T-helper 22 cell (primary cell): ENCODE measurements around the gene SMYD4.
"Not testable (repeated sequence)": the region's sequence is repeated elsewhere in the genome, so short reads cannot be mapped to it uniquely, and the experiment has no call there.

ENCODE experiments used
- DNase-seq: peaks from one replicate; pipeline ENCODE4 v3.0.0-alpha.2; 2020; ENCODE audit warnings: low read depth

SMYD4 gene

GRCh38 chr17:1783271-1783670 lies 46.4 kb downstream of the SMYD4 start:
- DNase-seq: no peak

DNA sequence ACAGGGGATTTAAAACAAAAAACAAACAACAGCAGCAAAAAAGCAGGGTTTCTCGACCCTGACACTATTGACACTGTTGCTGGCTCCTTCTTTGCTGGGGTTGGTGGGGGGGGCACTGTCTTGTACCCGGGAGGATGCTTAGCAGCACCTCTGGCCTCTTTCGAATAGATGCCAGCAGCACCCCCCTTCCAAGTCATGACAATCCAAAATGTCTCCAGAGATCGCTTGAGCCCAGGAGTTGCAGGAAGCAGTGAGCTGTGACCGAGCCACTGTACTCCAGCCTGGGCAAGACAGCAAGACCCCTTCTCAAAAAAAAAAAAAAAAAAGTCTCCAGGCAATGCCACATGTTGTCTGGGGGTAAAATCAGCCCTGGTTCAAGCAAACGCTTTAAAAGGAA lies 47.5 kb downstream of the SMYD4 start:
- DNase-seq: no peak

DNA sequence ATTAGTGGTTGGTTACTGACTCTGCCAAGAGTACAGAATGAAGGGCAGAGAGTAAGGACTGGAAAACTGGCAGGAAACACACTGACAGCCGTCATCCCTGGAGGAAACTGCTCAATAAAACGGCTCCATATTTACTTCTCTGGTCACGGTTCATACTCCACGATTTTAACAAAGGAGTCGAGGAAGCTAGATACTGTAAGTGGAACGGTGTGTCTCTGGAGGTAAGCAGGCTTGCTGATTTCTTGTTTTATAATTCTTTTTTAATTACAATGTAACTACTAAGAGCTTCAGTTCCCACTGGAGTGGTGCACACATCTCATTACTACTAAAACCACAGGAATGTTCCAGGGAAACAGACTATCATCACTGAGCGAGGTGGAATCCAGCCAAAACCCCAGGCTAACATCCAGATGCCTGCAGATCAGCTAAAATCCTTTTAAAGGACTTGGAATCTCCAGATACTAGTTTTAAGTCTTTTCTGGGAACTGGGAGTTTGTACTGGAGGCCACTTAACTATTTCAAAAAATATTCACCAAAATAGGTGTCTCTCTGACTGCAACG lies 50.1 kb downstream of the SMYD4 start:
- DNase-seq: no peak

DNA sequence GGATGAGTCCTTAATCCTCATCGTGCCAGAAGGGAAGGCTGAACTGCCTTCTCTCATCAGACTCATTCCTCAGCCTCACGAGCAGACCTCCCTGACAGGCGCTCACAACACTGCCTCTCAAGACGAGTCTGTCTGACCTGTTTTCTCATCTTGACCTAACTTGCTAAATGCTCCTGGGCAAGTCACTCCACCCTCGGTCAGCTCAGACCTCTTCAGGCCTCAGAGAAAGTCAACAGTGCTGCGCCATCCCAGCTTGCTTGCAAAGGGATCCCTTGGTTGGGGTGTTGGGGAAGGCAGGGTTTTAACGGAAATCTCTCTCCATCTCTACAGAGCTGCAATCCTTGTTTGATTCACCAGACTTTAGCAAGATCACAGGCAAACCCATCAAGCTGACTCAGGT lies 52.8 kb downstream of the SMYD4 start:
- no peak for DNase-seq

GRCh38 chr17:1776328-1776727 lies 53.4 kb downstream of the SMYD4 start:
- no peak for DNase-seq

DNA sequence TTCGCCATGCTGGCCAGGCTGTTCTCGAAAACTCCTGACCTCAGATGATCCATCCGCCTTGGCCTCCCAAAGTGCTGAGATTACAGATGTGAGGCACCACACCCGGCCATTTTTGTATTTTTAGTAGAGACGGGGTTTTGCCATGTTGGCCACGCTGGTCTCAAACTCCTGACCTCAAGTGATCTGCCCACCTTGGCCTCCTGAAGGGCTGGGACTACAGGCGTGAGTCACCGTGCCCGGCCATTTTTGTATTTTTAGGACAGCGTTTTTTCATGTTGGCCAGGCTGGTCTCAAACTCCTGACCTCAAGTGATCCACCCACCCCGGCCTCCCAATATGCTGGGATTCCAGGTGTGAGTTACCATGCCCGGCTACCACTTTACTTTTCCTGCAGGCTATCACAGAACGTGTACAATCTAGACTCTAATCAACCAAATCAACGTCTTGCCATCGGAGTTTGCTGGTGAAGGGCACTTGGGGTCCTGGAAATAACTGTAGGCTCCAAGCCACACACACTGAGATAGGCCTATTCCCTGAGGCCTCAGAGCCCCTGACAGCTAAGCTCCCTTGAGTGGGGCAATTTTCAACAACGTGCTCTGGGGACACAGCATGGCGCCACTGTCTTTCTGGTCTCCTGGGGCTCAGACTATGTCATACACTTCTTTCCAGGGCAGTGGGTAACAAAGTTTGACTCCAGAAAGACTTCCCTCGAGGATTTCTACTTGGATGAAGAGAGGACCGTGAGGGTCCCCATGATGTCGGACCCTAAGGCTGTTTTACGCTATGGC lies 55.1 kb downstream of the SMYD4 start:
- no peak for DNase-seq

DNA sequence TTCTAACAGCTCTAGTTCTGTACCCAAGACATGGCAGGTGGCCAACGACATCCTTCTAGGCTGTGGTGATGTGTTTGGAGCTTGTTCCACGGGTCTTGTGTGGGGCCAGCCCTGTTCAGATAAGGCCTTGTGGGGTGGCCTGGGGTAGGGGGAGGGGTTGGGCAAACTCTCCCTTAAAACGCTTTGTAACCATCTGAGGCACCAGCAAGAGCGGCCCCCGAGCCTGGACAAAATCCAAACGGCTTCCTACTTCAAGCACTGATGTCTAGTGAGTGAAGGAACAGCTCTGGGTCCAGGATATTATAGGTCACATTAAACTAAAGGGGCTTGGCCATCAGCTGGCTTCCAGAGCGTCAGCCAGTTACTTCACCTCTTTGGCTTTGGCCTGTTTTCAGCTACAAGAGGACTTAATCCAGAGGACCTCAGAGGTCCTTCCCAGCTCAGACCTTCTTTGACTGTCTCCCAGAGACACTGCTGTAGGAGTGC lies 56.0 kb downstream of the SMYD4 start:
- no peak for DNase-seq

- DNase-seq: not testable (repeated sequence)
Observed at GRCh38 chr17:1773000-1773695, 56.6 kb downstream of the SMYD4 start.

DNA sequence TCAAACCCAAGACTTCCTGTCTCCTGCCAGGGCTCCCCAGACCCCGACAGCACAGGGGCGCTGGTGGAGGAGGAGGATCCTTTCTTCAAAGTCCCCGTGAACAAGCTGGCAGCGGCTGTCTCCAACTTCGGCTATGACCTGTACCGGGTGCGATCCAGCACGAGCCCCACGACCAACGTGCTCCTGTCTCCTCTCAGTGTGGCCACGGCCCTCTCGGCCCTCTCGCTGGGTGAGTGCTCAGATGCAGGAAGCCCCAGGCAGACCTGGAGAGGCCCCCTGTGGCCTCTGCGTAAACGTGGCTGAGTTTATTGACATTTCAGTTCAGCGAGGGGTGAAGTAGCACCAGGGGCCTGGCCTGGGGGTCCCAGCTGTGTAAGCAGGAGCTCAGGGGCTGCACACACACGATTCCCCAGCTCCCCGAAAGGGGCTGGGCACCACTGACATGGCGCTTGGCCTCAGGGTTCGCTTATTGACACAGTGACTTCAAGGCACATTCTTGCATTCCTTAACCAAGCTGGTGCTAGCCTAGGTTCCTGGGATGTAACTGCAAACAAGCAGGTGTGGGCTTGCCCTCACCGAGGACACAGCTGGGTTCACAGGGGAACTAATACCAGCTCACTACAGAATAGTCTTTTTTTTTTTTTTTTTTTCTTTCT lies 59.8 kb downstream of the SMYD4 start:
- no peak for DNase-seq

- DNase-seq: no peak
Observed at GRCh38 chr17:1767358-1767757, 62.3 kb downstream of the SMYD4 start.

DNA sequence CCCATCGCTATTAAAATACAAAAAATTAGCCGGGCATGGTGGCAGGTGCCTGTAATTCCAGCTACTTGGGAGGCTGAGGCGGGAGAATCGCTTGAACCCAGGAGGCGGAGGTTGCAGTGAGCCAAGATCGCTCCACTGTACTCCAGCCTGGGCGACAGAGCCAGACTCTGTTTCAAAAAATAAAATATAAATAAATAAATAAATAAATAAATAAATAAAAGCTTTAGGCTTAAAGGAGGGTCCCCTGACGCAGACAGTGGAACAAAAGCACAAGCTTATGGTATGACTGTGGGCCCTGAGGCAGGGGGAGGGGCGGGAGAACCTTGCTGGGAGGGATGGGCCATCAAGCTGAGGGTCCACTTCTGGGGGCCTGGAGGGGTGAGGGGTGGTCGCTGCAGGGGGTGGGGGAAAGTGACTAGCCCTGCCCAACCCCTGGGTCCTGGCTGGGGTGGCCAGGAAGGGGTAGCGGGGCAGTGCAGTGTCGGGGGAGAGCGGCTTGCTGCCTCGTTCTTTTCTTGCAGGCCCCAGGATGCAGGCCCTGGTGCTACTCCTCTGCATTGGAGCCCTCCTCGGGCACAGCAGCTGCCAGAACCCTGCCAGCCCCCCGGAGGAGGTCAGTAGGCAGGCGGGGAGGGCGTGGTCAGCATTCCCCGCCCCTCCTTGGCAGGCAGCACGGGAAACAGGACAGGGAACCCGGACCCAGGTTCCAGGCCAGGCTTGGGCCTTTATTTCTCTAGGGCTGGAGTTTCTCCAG lies 63.1 kb downstream of the SMYD4 start:
- no peak for DNase-seq

DNA sequence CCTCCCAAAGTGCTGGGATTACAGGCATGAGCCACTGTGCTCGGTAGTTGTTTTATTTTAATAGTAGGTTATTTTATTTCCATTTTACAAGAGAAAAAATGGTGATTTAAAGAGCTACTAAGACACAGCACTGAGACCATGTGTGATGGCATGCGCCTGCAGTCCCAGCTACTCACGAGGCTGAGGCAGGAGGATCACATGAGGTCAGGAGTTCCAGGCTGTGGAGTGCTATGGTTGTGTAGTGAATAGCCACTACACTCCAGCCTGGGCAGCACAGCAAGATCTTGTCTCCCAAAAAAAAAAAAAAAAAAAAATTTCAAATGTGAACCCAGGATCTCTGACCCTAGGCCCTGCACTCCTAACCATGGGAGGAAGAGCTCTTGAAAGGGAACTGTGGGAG lies 64.1 kb downstream of the SMYD4 start:
- no peak for DNase-seq

- DNase-seq: not testable (repeated sequence)
Observed at GRCh38 chr17:1764705-1765104, 65.0 kb downstream of the SMYD4 start.

- no peak for DNase-seq
Observed at GRCh38 chr17:1764284-1764683, 65.4 kb downstream of the SMYD4 start.

DNA sequence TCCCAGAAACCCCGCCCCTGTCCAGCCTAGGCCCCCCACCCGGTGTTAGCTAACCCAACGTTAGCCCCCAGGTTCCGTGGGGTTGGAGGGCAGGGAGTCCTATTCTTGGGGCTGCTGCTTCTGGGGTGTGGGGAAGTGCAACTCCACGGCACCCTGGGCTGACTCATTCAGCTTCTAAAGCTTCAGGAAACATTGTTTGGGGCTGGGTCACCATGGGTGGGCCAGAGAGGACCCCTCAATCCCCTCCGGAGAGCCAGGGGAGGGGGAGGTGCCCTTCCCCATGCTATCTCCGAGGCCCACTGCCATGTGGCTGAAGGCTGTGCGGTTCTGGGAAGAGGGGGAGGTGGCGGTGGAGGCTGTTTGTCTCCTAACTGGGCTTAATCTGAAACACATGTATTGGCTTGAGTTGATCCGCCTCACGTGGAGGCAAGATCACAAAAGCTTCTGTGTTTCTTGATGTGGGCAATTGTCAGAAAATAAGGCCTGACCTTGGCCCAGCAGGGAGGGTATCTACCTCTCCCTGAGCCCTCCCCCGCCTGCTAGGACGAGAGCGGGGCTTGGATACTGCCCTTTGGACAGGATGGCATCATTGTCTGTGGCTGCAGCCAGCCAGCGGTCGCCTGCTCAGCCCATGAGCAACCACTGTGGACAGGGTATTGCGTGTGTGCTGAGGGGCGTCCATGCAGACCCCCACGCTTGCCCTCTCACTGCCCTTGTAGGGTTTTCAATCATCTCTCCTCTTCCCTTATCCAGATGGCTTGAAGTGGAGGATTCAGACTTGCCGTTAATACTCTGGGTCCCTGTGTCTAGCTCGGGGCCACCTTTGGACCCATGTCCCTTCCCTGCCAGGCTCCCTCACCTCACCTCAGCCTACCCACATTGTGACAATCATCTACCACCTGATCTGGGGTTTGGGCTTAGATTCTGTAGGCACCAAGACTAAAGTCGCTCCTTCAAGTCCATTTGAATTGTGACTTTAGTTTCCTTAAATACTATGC lies 66.5 kb downstream of the SMYD4 start:
- DNase-seq: no peak

DNA sequence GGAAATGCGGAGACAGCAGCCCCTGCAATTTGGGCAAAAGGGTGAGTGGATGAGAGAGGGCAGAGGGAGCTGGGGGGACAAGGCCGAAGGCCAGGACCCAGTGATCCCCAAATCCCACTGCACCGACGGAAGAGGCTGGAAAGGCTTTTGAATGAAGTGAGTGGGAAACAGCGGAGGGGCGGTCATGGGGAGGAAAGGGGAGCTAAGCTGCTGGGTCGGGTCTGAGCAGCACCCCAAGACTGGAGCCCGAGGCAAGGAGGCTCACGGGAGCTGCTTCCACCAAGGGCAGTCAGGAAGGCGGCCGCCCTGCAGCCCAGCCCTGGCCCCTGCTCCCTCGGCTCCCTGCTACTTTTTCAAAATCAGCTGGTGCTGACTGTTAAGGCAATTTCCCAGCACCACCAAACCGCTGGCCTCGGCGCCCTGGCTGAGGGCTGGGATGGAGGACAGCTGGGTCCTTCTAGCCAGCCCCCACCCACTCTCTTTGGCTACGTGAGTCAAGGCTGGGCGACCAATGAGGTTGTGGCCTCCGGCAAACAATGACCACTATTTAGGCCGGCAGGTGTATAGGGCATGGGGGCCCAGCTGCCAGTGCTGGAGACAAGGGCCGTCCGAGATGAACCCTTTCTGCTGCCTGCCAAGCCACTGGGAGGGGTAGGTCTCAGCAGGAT lies 67.3 kb downstream of the SMYD4 start:
- DNase-seq: no peak

- DNase-seq: no peak
Observed at GRCh38 chr17:1759529-1759928, 70.2 kb downstream of the SMYD4 start.

DNA sequence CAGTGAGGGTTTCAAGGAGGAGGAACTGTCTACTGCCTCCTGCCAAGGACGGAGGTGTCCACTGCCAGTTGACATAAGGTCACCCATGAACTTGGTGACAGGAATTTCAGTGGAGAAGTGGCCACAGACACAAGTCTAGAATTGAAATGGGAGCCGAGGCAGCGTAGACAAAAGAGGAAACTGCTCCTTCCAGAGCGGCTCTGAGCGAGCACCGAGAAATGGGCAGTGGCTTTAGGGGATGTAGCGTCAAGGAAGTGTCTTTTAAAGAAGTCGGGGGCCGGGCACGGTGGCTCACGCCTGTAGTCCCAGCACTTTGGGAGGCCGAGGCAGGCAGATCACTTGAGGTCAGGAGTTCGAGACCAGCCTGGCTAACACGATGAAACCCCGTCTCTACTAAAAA lies 70.9 kb downstream of the SMYD4 start:
- no peak for DNase-seq

DNA sequence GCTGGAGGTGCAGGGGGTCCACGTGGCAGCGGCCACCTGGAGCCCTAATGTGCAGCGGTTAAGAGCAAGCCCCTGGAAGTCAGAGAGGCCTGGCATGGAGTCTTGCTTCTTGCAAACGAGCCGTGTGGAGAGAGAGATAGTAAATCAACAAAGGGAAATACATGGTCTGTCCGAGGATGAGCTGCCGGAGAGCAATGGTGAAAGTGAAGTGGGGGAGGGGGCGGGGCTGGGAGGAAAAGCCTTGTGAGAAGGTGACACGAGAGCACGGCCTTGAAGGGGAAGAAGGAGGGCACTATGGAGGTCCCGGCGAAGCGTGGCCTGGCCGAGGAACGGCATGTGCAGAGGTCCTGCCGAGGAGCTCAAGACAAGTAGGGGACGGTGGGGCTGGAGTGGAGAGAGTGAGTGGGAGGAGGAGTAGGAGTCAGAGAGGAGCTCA lies 73.9 kb downstream of the SMYD4 start:
- no peak for DNase-seq

- DNase-seq: no peak
Observed at GRCh38 chr17:1755252-1755826, 74.4 kb downstream of the SMYD4 start.
